K562 (cell line): ENCODE data around the gene NEIL1. TPM values are rescaled to one million over a fixed set of nuclear protein-coding genes. Genes with fewer than 3 reads are reported as not detected.

ENCODE experiments used
- BCL6 ChIP-seq: fragments of 250-450 bp; sonication (Bioruptor Pico); IDR thresholded peaks from 2 replicates; pipeline ENCODE4 v1.4.0; 2020
- CBFB ChIP-seq: sonication (generic); formaldehyde crosslinking; IDR thresholded peaks from 2 replicates; pipeline ENCODE4 v1.4.0; 2020; ENCODE audit warnings: mild to moderate bottlenecking, missing genetic modification reagents
- XRCC5 ChIP-seq: fragments of 200-400 bp; formaldehyde crosslinking; IDR thresholded peaks from 2 replicates; pipeline ENCODE4 v1.6.1; 2017; ENCODE audit warnings: low read depth, mild to moderate bottlenecking, low read length
- polyA plus RNA-seq, 8 experiments: library from polyadenylated mRNA; depleted of rRNA in 4 of 8; stranded (reverse) in 5 of 8; unstranded in 3 of 8; fragments of >200 nt; fragmentation: Nextera tagmentation in 2 of 8; fragmentation: Illumina TruSeq in 1 of 8; extraction: Ambion mirVana in 2 of 8; extraction: Trizol in 1 of 8; gene quantifications; 2 replicates each; pipeline versions ENCODE4 v1.2.1 to v1.2.3, GENCODE V29; 2011 to 2014; ENCODE audit warnings: inconsistent platforms in 1 of 8, missing spikeins in 1 of 8
- total RNA-seq, 7 experiments: library from RNA; depleted of rRNA in 6 of 7; stranded (reverse); fragments of >200 nt in 6 of 7; fragmentation: Illumina TruSeq in 2 of 7; extraction: Trizol in 2 of 7; gene quantifications; 2 replicates each; pipeline versions ENCODE4 v1.2.1 to v1.2.3, GENCODE V29; 2011 to 2021; ENCODE audit warnings: low replicate concordance in 1 of 7
- TF ChIP-seq, protein P1 (sequence below): sonication (generic); formaldehyde crosslinking; IDR thresholded peaks from 2 replicates; pipeline ENCODE4 v1.8.0; 2023; ENCODE audit warnings: missing genetic modification reagents, mild to moderate bottlenecking, borderline replicate concordance
- TF ChIP-seq, protein P2 (sequence below), 3 experiments: fragments of 200-800 bp in 1 of 3; sonication (Bioruptor generic) in 1 of 3; sonication (generic) in 1 of 3; formaldehyde crosslinking in 1 of 3; IDR thresholded peaks; 2 replicates each; pipeline versions ENCODE4 v1.6.1 to v1.8.0; 2016 to 2022; ENCODE audit warnings: mild to moderate bottlenecking in 2 of 3, missing compliant biosample characterization in 2 of 3, missing genetic modification characterization in 2 of 3, missing genetic modification reagents in 1 of 3

Gene NEIL1
- total and polyA plus RNA-seq, 9 of the 15 experiments (the other 6 are each of a cell fraction or from before 2014, with no cell fraction given) = 0.14 to 4.3 (median 2.4) TPM

DNA sequence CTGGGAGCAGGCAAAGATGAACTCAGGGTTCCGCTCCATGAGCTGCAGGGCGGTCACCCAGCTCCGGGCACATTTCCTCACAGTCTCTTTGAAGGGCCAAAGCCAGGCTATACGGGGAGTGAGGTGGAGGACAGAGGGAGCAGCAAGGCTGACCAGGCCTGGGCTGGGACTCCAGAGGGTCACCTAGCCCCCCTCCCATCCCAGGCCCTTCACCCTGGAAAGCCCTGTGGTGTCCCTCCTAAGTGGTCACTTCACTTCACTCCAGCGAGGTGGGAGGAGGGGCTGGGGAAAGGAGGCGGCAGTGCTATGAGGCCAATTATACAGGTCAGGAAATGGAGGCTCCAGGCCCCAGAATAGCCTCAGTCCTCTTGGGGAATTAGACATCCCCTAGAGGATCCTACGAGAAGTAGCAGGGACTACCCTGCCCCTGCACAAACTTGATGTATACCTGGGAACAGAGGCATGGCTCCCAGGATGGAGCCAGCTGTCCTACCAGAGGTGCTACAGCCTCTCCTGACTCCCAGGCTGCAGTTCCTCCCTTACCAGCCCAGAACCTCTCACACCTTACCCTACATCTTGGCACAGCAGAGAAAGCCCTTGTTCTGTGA lies 15.9 kb downstream of the NEIL1 start (continued):
- TF ChIP-seq, protein P1, sequence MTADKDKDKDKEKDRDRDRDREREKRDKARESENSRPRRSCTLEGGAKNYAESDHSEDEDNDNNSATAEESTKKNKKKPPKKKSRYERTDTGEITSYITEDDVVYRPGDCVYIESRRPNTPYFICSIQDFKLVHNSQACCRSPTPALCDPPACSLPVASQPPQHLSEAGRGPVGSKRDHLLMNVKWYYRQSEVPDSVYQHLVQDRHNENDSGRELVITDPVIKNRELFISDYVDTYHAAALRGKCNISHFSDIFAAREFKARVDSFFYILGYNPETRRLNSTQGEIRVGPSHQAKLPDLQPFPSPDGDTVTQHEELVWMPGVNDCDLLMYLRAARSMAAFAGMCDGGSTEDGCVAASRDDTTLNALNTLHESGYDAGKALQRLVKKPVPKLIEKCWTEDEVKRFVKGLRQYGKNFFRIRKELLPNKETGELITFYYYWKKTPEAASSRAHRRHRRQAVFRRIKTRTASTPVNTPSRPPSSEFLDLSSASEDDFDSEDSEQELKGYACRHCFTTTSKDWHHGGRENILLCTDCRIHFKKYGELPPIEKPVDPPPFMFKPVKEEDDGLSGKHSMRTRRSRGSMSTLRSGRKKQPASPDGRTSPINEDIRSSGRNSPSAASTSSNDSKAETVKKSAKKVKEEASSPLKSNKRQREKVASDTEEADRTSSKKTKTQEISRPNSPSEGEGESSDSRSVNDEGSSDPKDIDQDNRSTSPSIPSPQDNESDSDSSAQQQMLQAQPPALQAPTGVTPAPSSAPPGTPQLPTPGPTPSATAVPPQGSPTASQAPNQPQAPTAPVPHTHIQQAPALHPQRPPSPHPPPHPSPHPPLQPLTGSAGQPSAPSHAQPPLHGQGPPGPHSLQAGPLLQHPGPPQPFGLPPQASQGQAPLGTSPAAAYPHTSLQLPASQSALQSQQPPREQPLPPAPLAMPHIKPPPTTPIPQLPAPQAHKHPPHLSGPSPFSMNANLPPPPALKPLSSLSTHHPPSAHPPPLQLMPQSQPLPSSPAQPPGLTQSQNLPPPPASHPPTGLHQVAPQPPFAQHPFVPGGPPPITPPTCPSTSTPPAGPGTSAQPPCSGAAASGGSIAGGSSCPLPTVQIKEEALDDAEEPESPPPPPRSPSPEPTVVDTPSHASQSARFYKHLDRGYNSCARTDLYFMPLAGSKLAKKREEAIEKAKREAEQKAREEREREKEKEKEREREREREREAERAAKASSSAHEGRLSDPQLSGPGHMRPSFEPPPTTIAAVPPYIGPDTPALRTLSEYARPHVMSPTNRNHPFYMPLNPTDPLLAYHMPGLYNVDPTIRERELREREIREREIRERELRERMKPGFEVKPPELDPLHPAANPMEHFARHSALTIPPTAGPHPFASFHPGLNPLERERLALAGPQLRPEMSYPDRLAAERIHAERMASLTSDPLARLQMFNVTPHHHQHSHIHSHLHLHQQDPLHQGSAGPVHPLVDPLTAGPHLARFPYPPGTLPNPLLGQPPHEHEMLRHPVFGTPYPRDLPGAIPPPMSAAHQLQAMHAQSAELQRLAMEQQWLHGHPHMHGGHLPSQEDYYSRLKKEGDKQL = no peak
- TF ChIP-seq BCL6 (CRISPR knock-in tag) (no peak), CBFB (CRISPR knock-in tag) (no peak), XRCC5 (no peak)
- TF ChIP-seq, protein P2, sequence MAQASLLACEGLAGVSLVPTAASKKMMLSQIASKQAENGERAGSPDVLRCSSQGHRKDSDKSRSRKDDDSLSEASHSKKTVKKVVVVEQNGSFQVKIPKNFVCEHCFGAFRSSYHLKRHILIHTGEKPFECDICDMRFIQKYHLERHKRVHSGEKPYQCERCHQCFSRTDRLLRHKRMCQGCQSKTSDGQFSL (CRISPR knock-in tag; IDR thresholded peaks at IDR 0.05) = no peak
- TF ChIP-seq, protein P2 (tag; IDR thresholded peaks at IDR 0.05) = no peak
- TF ChIP-seq, all 486 proteins: peak for 0
